Stomach (tissue), 4 donors: Measurements from ENCODE around the gene MPP3.

ENCODE experiments used
- CTCF ChIP-seq, 7 experiments: fragments of 450-650 bp in 4 of 7; fragments of 200-600 bp in 3 of 7; sonication (generic) in 3 of 7; IDR thresholded peaks; one replicate each; pipeline ENCODE4 v1.5.1; 2016 to 2019; ENCODE audit warnings: antibody characterized with exemption in 7 of 7, control low read depth in 2 of 7, mild to moderate bottlenecking in 1 of 7
- EP300 ChIP-seq: sonication (generic); formaldehyde crosslinking; IDR thresholded peaks from one replicate; pipeline ENCODE4 v1.6.1; 2017; ENCODE audit warnings: antibody characterized with exemption
- POLR2A ChIP-seq, 4 donors: fragments of 450-650 bp; IDR thresholded peaks; one replicate each; pipeline ENCODE4 v1.6.1; 2016; ENCODE audit warnings: antibody characterized with exemption in 4 of 4, control low read depth in 2 of 4, mild to moderate bottlenecking in 1 of 4, moderate library complexity in 1 of 4
- POLR2AphosphoS5 ChIP-seq, 3 donors: sonication (generic); formaldehyde crosslinking; IDR thresholded peaks; one replicate each; pipeline ENCODE4 v1.6.1; 2016; ENCODE audit warnings: antibody characterized with exemption in 3 of 3

- TF ChIP-seq CTCF (IDR thresholded peaks at IDR 0.05) (no peak), POLR2A (IDR thresholded peaks at IDR 0.05) (no peak), POLR2AphosphoS5 (IDR thresholded peaks at IDR 0.05) (peak in 1 of 3 donors; percentile 6), EP300 (no peak)
Measured at GRCh38 chr17:43839670-43840108, 6.7 kb upstream of the MPP3 start.
